Esophagus (tissue), 2 donors: ENCODE data around the gene TUFT1. TPM values are rescaled to one million over a fixed set of nuclear protein-coding genes. Genes with fewer than 3 reads are reported as not detected.

ENCODE experiments used
- H3K27ac ChIP-seq, 2 donors: one replicate each; pipeline ENCODE4 v1.5.1; 2013; ENCODE audit warnings: low read depth in 2 of 2, mild to moderate bottlenecking in 2 of 2, inconsistent platforms in 1 of 2, low read length in 1 of 2, moderate library complexity in 1 of 2
- H3K27me3 ChIP-seq, 2 donors: one replicate each; pipeline ENCODE4 v1.6.1; 2013; ENCODE audit warnings: low read length in 2 of 2, control low read depth in 1 of 2, mild to moderate bottlenecking in 1 of 2; ENCODE audit not compliant: insufficient read depth in 2 of 2, control insufficient read depth in 1 of 2
- H3K36me3 ChIP-seq, 2 donors: one replicate each; pipeline ENCODE4 v1.6.1; 2013; ENCODE audit warnings: low read length in 1 of 2; ENCODE audit not compliant: control insufficient read depth in 2 of 2, insufficient read depth in 2 of 2
- H3K4me1 ChIP-seq, 2 donors: one replicate each; pipeline ENCODE4 v1.6.1; 2013; ENCODE audit warnings: low read length in 1 of 2; ENCODE audit not compliant: control insufficient read depth in 2 of 2, insufficient read depth in 2 of 2
- H3K4me3 ChIP-seq, 2 donors: one replicate each; pipeline ENCODE4 v1.5.1; 2013; ENCODE audit warnings: low read length in 2 of 2, mild to moderate bottlenecking in 2 of 2, low read depth in 1 of 2, moderate library complexity in 1 of 2
- H3K9me3 ChIP-seq, 2 donors: one replicate each; pipeline ENCODE4 v1.6.1; 2013; ENCODE audit warnings: mild to moderate bottlenecking in 2 of 2, low read depth in 1 of 2, low read length in 1 of 2, moderate library complexity in 1 of 2; ENCODE audit not compliant: control insufficient read depth in 2 of 2, insufficient read depth in 1 of 2
- WGBS, 2 donors: extraction: QIAGEN DNeasy Blood & Tissue Kit; methylation state at CpG; one replicate each; pipeline ENCODE4 v1.1.7; 2013; 5-methylcytosine and 5-hydroxymethylcytosine counted together
- polyA plus RNA-seq, 2 donors: library from polyadenylated mRNA; stranded (reverse); fragments of 200-250 nt; gene quantifications; one replicate each; pipeline ENCODE4 v1.2.3, GENCODE V29; 2013
- donor health status: healthy with polysubstance abuse.
- donor health status: Bipolar disorder and iron deficiency.

The TUFT1 gene
- polyA plus RNA-seq, 2 donors: 28.6 to 33.5 TPM

GRCh38 chr1:151534662-151535278 is 5.3 kb upstream of the TUFT1 start:
- no peaks in the 10 kb centered on the region for H3K9me3 ChIP-seq
- H3K27me3 ChIP-seq: no peaks in the 10 kb centered on the region
- 57 to 65% methylated on average over 12 of the region's 12 CpGs for WGBS, 2 donors
- H3K36me3 ChIP-seq: peaks cover 0 to 5% of the 10 kb centered on the region in 2 donors
- H3K4me3 ChIP-seq: no peak overlapping the region
- H3K4me1 ChIP-seq: no peaks in the 10 kb centered on the region
- H3K27ac ChIP-seq: no peak overlapping the region

- H3K27me3 ChIP-seq: no peaks in the 10 kb centered on the region
- no peak overlapping the region for H3K4me3 ChIP-seq
- no peaks in the 10 kb centered on the region for H3K9me3 ChIP-seq
- peaks cover 0 to 2% of the 10 kb centered on the region in 2 donors for H3K36me3 ChIP-seq
- H3K4me1 ChIP-seq: no peaks in the 10 kb centered on the region
- no peak overlapping the region for H3K27ac ChIP-seq
- 79 to 86% methylated on average over 6 of the region's 6 CpGs for WGBS, 2 donors
Observed at GRCh38 chr1:151535326-151536271, 4.5 kb upstream of the TUFT1 start.

GRCh38 chr1:151536499-151536898 is 3.6 kb upstream of the TUFT1 start:
- peak overlapping the region; percentile 43 to 74 for H3K27ac ChIP-seq
- H3K4me1 ChIP-seq: no peaks in the 10 kb centered on the region
- no peaks in the 10 kb centered on the region for H3K27me3 ChIP-seq
- H3K36me3 ChIP-seq: peaks cover 0 to 2% of the 10 kb centered on the region in 2 donors
- WGBS, 2 donors: 88 to 90% methylated on average over 7 of the region's 7 CpGs
- H3K4me3 ChIP-seq: no peak overlapping the region
- H3K9me3 ChIP-seq: no peaks in the 10 kb centered on the region

- peaks cover 0 to 2% of the 10 kb centered on the region in 2 donors for H3K36me3 ChIP-seq
- H3K27me3 ChIP-seq: no peaks in the 10 kb centered on the region
- H3K9me3 ChIP-seq: no peaks in the 10 kb centered on the region
- H3K4me3 ChIP-seq: no peak overlapping the region
- 62 to 82% methylated on average over 9 of the region's 9 CpGs for WGBS, 2 donors
- no peaks in the 10 kb centered on the region for H3K4me1 ChIP-seq
- peak overlapping the region in 1 of 2 donors; percentile 24 for H3K27ac ChIP-seq
Observed at GRCh38 chr1:151537112-151537511, 3.0 kb upstream of the TUFT1 start.

GRCh38 chr1:151539321-151540020 is 638 bp upstream of the TUFT1 start:
- Histone ChIP-seq H3K4me3 (peak overlapping the region in 1 of 2 donors; percentile 57), H3K27me3 (no peaks in the 10 kb centered on the region), H3K4me1 (no peaks in the 10 kb centered on the region), H3K9me3 (no peaks in the 10 kb centered on the region), H3K27ac (peak overlapping the region; percentile 88 to 98), H3K36me3 (no peaks in the 10 kb centered on the region)
- 10 to 20% methylated on average over 7 of the region's 7 CpGs for WGBS, 2 donors

- no peaks in the 10 kb centered on the region for H3K27me3 ChIP-seq
- peak overlapping the region; percentile 57 to 64 for H3K4me3 ChIP-seq
- H3K27ac ChIP-seq: peak overlapping the region; percentile 88 to 98
- H3K4me1 ChIP-seq: no peaks in the 10 kb centered on the region
- H3K9me3 ChIP-seq: no peaks in the 10 kb centered on the region
- 17 to 22% methylated on average over 10 to 13 of the region's 13 CpGs for WGBS, 2 donors
- H3K36me3 ChIP-seq: no peaks in the 10 kb centered on the region
Observed at GRCh38 chr1:151540982-151541377, 871 bp downstream of the TUFT1 start.

- 59 to 61% methylated on average over 5 of the region's 5 CpGs for WGBS, 2 donors
- Histone ChIP-seq H3K36me3 (no peaks in the 10 kb centered on the region), H3K27me3 (no peaks in the 10 kb centered on the region), H3K4me1 (no peaks in the 10 kb centered on the region), H3K27ac (peak overlapping the region; percentile 3 to 98), H3K9me3 (no peaks in the 10 kb centered on the region), H3K4me3 (peak overlapping the region; percentile 57 to 64)
Observed at GRCh38 chr1:151541752-151542151, 1.6 kb downstream of the TUFT1 start.

- Histone ChIP-seq H3K4me3 (peak overlapping the region in 1 of 2 donors; percentile 57), H3K27ac (peak overlapping the region; percentile 49), H3K27me3 (no peaks in the 10 kb centered on the region), H3K36me3 (no peaks in the 10 kb centered on the region), H3K4me1 (peaks cover 0 to 8% of the 10 kb centered on the region in 2 donors), H3K9me3 (no peaks in the 10 kb centered on the region)
- 36 to 43% methylated on average over 3 of the region's 3 CpGs for WGBS, 2 donors
Observed at GRCh38 chr1:151542710-151543129, 2.6 kb downstream of the TUFT1 start.

- H3K4me1 ChIP-seq: peaks cover 0 to 12% of the 10 kb centered on the region in 2 donors
- no peaks in the 10 kb centered on the region for H3K27me3 ChIP-seq
- no peak overlapping the region for H3K27ac ChIP-seq
- H3K9me3 ChIP-seq: no peaks in the 10 kb centered on the region
- H3K36me3 ChIP-seq: no peaks in the 10 kb centered on the region
- WGBS, 2 donors: 47 to 63% methylated on average over 1 of the region's 1 CpG
- H3K4me3 ChIP-seq: no peak overlapping the region
Observed at GRCh38 chr1:151545542-151545941, 5.4 kb downstream of the TUFT1 start.
